IMR-90 (cell line): ENCODE data around the gene GRIN2A. TPM values are rescaled to one million over a fixed set of nuclear protein-coding genes. Genes with fewer than 3 reads are reported as not detected.

Experiments used
- ATAC-seq: fragments of 200-7000 bp; cut with Tn5 transposase; 2 replicates; pipeline ENCODE4 v1.9.1; 2020; ENCODE audit warnings: low read depth, mild to moderate bottlenecking, moderate library complexity
- BruUV-seq: library from RNA; stranded (reverse); fragments of 400-500 nt; replicated peaks from 2 replicates; lab custom pipeline; 2021; lab: Mats Ljungman, UMichigan
- CTCF ChIA-PET: fragments of 300-600 bp; formaldehyde crosslinking; extraction: SDS; loops from one replicate; lab custom pipeline; 2021; ENCODE audit warnings: antibody characterized with exemption; lab: Yijun Ruan, JAX
- POLR2A ChIA-PET: fragments of 300-600 bp; sonication (Branson Sonifier 250); formaldehyde crosslinking; loops from one replicate; lab custom pipeline; 2022; ENCODE audit warnings: antibody characterized with exemption; ENCODE audit not compliant: unreplicated experiment; lab: Charles Lee
- DNase-seq: peaks from one replicate; pipeline ENCODE4 v3.0.0; 2013
- H2AFZ ChIP-seq: replicated peaks from 2 replicates; pipeline ENCODE3; 2013; ENCODE audit warnings: low read length, mild to moderate bottlenecking; ENCODE audit not compliant: poor library complexity
- H2AK5ac ChIP-seq: 2 replicates; pipeline ENCODE4 v1.6.1; 2013; ENCODE audit warnings: low read depth, low read length, inconsistent platforms
- H2AK9ac ChIP-seq: replicated peaks from 2 replicates; pipeline ENCODE3; 2013; ENCODE audit warnings: mild to moderate bottlenecking, low read depth, low read length, moderate library complexity; ENCODE audit not compliant: poor library complexity
- H2BK120ac ChIP-seq: 2 replicates; pipeline ENCODE4 v1.6.1; 2013; ENCODE audit warnings: low read depth, low read length, inconsistent platforms
- H2BK15ac ChIP-seq: 3 replicates; pipeline ENCODE4 v1.6.1; 2013; ENCODE audit warnings: low read depth, low read length, inconsistent platforms
- H2BK20ac ChIP-seq: 2 replicates; pipeline ENCODE4 v1.6.1; 2013; ENCODE audit warnings: low read depth, mild to moderate bottlenecking, inconsistent platforms, low read length, moderate library complexity
- H2BK5ac ChIP-seq: 2 replicates; pipeline ENCODE4 v1.6.1; 2013; ENCODE audit warnings: mild to moderate bottlenecking, low read depth, low read length, inconsistent platforms; ENCODE audit not compliant: poor library complexity, severe bottlenecking
- H3K14ac ChIP-seq: replicated peaks from 2 replicates; pipeline ENCODE4 v1.6.1; 2013; ENCODE audit warnings: low read depth, low read length, inconsistent platforms
- H3K18ac ChIP-seq: 2 replicates; pipeline ENCODE4 v1.6.1; 2013; ENCODE audit warnings: low read depth, low read length, control low read depth
- H3K23ac ChIP-seq: 2 replicates; pipeline ENCODE4 v1.6.1; 2013; ENCODE audit warnings: low read depth, low read length, inconsistent platforms
- H3K27ac ChIP-seq: 2 replicates; pipeline ENCODE4 v1.5.1; 2013; ENCODE audit warnings: mild to moderate bottlenecking, control low read depth, low read length; ENCODE audit not compliant: insufficient read depth
- H3K27me3 ChIP-seq: 2 replicates; pipeline ENCODE4 v1.6.1; 2013; ENCODE audit warnings: low read length; ENCODE audit not compliant: control insufficient read depth, insufficient read depth
- H3K36me3 ChIP-seq: 2 replicates; pipeline ENCODE4 v1.6.1; 2013; ENCODE audit warnings: low read length, mixed read lengths; ENCODE audit not compliant: control insufficient read depth, insufficient read depth
- H3K4ac ChIP-seq: 2 replicates; pipeline ENCODE4 v1.6.1; 2013; ENCODE audit warnings: low read depth, low read length, inconsistent platforms
- H3K4me1 ChIP-seq: 2 replicates; pipeline ENCODE4 v1.6.1; 2013; ENCODE audit warnings: low read length, mixed read lengths; ENCODE audit not compliant: control insufficient read depth, insufficient read depth
- H3K4me2 ChIP-seq: 2 replicates; pipeline ENCODE4 v1.6.1; 2013; ENCODE audit warnings: low read depth, mild to moderate bottlenecking, control low read depth, low read length, moderate library complexity
- H3K4me3 ChIP-seq: 2 replicates; pipeline ENCODE4 v1.5.1; 2013; ENCODE audit warnings: low read depth, mild to moderate bottlenecking, control low read depth, low read length, moderate library complexity; ENCODE audit not compliant: insufficient read depth
- H3K56ac ChIP-seq: 2 replicates; pipeline ENCODE4 v1.6.1; 2013; ENCODE audit warnings: low read length, inconsistent platforms; ENCODE audit not compliant: insufficient read depth; ENCODE audit errors: extremely low read depth
- H3K79me1 ChIP-seq, 2 experiments: 2 replicates each; pipeline ENCODE4 v1.6.1; 2013; ENCODE audit warnings: low read length in 2 of 2, inconsistent platforms in 1 of 2, low read depth in 1 of 2
- H3K9ac ChIP-seq: 2 replicates; pipeline ENCODE4 v1.6.1; 2013; ENCODE audit warnings: low read depth, low read length, control low read depth
- H3K9me1 ChIP-seq: 2 replicates; pipeline ENCODE4 v1.6.1; 2013; ENCODE audit warnings: low read length, inconsistent platforms; ENCODE audit not compliant: insufficient read depth
- H3K9me3 ChIP-seq: 2 replicates; pipeline ENCODE4 v1.6.1; 2013; ENCODE audit warnings: low read length; ENCODE audit not compliant: control insufficient read depth, insufficient read depth
- H4K20me1 ChIP-seq: 2 replicates; pipeline ENCODE4 v1.6.1; 2013; ENCODE audit warnings: low read length, inconsistent platforms; ENCODE audit not compliant: insufficient read depth
- H4K5ac ChIP-seq: 2 replicates; pipeline ENCODE4 v1.6.1; 2013; ENCODE audit warnings: mild to moderate bottlenecking, low read depth, low read length, control low read depth
- H4K8ac ChIP-seq, 2 experiments: 2 replicates each; pipeline ENCODE4 v1.6.1; 2013; ENCODE audit warnings: low read depth in 2 of 2, low read length in 2 of 2, control low read depth in 1 of 2, inconsistent platforms in 1 of 2
- H4K91ac ChIP-seq: 2 replicates; pipeline ENCODE4 v1.6.1; 2013; ENCODE audit warnings: low read depth, low read length, inconsistent platforms; ENCODE audit not compliant: insufficient read depth
- SMC3 ChIP-seq: fragments of 150-350 bp; IDR thresholded peaks from 2 replicates; pipeline ENCODE4 v1.6.1; 2016; ENCODE audit warnings: low read depth, mild to moderate bottlenecking, antibody characterized with exemption, low read length, moderate library complexity
- WGBS, 2 experiments: methylation state at CpG; one replicate each; pipeline versions ENCODE4 v1.1.5 to v1.1.7; 2013; ENCODE audit warnings: missing lambda C conversion rate in 2 of 2; ENCODE audit not compliant: insufficient read length in 1 of 2; ENCODE audit errors: extremely low coverage in 2 of 2; 5-methylcytosine and 5-hydroxymethylcytosine counted together
- dilution Hi-C: fragments of 300-500 bp; cut with HindIII; formaldehyde crosslinking; loops from one replicate; pipeline ENCODE4 v1.14.3; 2018; ENCODE audit warnings: low sequenced_read_pairs; ENCODE audit not compliant: unreplicated experiment
- in situ Hi-C: fragments of 300-500 bp; cut with MboI; formaldehyde crosslinking; loops from 3 replicates; pipeline ENCODE4 v1.14.3; 2019; ENCODE audit warnings: low sequenced_read_pairs, inconsistent platforms, mixed read lengths
- intact Hi-C: fragments of 100-400 bp; cut with micrococcal nuclease; formaldehyde crosslinking; loops from 2 replicates; pipeline ENCODE4 v1.10.0; 2022
- polyA plus RNA-seq, 3 experiments: library from polyadenylated mRNA; depleted of rRNA; stranded (reverse); fragments of >200 nt; gene quantifications; 2 replicates each; pipeline ENCODE4 v1.2.3, GENCODE V29; 2012; ENCODE audit warnings: low replicate concordance in 1 of 3
- total RNA-seq: library from RNA; depleted of rRNA; stranded (reverse); fragments of >200 nt; gene quantifications from 2 replicates; pipeline ENCODE4 v1.2.3, GENCODE V29; 2012

GRIN2A gene
- total and polyA plus RNA-seq, 2 of the 4 experiments (the other 2 are of a cell fraction): under 0.01 TPM; not detected in 1

DNA sequence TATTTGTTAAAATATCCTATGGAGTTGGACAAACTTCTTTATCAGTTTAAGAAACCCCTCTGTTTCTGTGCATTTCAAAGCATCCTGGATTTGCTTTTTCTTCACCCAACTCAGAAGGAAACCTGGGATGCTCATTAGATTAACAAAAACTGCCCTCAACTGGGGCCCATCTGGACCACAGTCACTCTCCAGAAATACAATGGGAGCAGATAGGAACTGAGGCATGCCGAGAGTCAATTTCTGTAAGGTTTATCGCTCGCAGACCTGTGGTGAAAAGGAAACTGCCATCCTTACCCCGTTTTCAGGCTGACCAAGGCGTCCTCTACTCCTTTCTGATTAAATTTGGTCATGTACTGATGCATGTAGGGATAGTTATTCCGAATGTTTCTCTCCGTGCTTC lies 360.3 kb downstream of the GRIN2A start:
- Histone ChIP-seq H3K56ac (no peak overlapping the region), H3K23ac (no peak overlapping the region), H3K27me3 (no peaks in the 10 kb centered on the region), H2BK20ac (no peak overlapping the region), H3K4me3 (no peak overlapping the region), H3K14ac (no peak overlapping the region), H3K79me1 (no peaks in the 10 kb centered on the region), H2BK120ac (no peak overlapping the region), H3K4me2 (no peak overlapping the region), H4K20me1 (no peaks in the 10 kb centered on the region), H4K91ac (no peak overlapping the region), H3K18ac (no peak overlapping the region), H4K5ac (no peak overlapping the region), H3K4ac (no peak overlapping the region), H2BK5ac (no peak overlapping the region), H3K9me1 (no peaks in the 10 kb centered on the region), H3K4me1 (no peaks in the 10 kb centered on the region), H3K27ac (no peak overlapping the region), H3K36me3 (no peaks in the 10 kb centered on the region), H4K8ac (no peak overlapping the region), H3K9ac (no peak overlapping the region), H2AK5ac (no peak overlapping the region), H3K9me3 (peaks cover 14% of the 10 kb centered on the region), H2AK9ac (no peak overlapping the region), H2BK15ac (no peak overlapping the region), H2AFZ (no peak overlapping the region)
- WGBS, 2 experiments: no CpG with 5 or more reads among the region's 7 CpGs
- intact Hi-C loops: no loop called here
- DNase-seq (no peak), ATAC-seq (no peak)
- no TSS peak for BruUV-seq
- ChIA-PET POLR2A (no interaction called here), CTCF (no interaction called here)
- in situ Hi-C loops: no loop called here
- no peak for TF ChIP-seq SMC3
- dilution Hi-C loops: no loop called here
